ENCODE results near the gene SMARCD2. TPM values are rescaled to one million over a fixed set of nuclear protein-coding genes. Genes with fewer than 3 reads are reported as not detected.
A peak's percentile ranks its signal among the peaks of the same experiment; 100 is the strongest.

The SMARCD2 gene
- total RNA-seq, 2 experiments from 2014 or later, result 102 to 111 TPM

- Mint-ChIP-seq H3K9me3 (no peaks in the 10 kb centered on the region), H3K4me1 (ENCODE audit: low read depth) (peaks cover 48% of the 10 kb centered on the region), H3K4me3 (no peak overlapping the region), H3K27ac (peak overlapping the region; percentile 56), H3K27me3 (no peaks in the 10 kb centered on the region), H3K36me3 (ENCODE audit: low read depth) (peaks cover 50% of the 10 kb centered on the region)
- Histone ChIP-seq H3K36me3 (ENCODE audit: insufficient read depth, low read length) (peaks cover 62% of the 10 kb centered on the region), H3K9me3 (ENCODE audit: control insufficient read depth in 1 of 2, insufficient read depth in 1 of 2, low read length in 2 of 2) (no peaks in the 10 kb centered on the region), H3K4me1 (ENCODE audit: insufficient read depth, low read length) (peaks cover 73% of the 10 kb centered on the region), H3K4me3 (ENCODE audit: low read length) (no peak overlapping the region), H3K27me3 (ENCODE audit: control insufficient read depth in 1 of 2, insufficient read depth in 2 of 2, low read length in 2 of 2) (no peaks in the 10 kb centered on the region), H3K27ac (ENCODE audit: low read depth in 1 of 2, low read length in 2 of 2) (peak overlapping the region in 1 of 2 donors; percentile 3)
- ChIA-PET CTCF (no interaction called here), POLR2A (interaction anchor here (1.7 to 6.3 kb wide), 2 partner anchors 6 to 11 kb away, joined by 6 to 86 read pairs; partner anchors contain the start of genes FTSJ3 and PSMC5)
- DNase-seq (no peak), ATAC-seq (ENCODE audit: poor library complexity) (no peak)
- no peak for TF ChIP-seq CTCF (IDR thresholded peaks at IDR 0.05)
- intact Hi-C loops (cut with DNase I, micrococcal nuclease), result loop anchor here in 1 of 2 experiments (10.0 kb wide), 1 partner anchor 413 kb away; no protein-coding TSS in a partner anchor
These were observed 5.0 kb downstream of the SMARCD2 start for GRCh38 chr17:63837480-63837879.

- Mint-ChIP-seq H3K27ac (peak overlapping the region; percentile 56), H3K4me3 (peak overlapping the region; percentile 30), H3K4me1 (ENCODE audit: low read depth) (peaks cover 55% of the 10 kb centered on the region), H3K36me3 (ENCODE audit: low read depth) (peaks cover 57% of the 10 kb centered on the region), H3K9me3 (no peaks in the 10 kb centered on the region), H3K27me3 (no peaks in the 10 kb centered on the region)
- intact Hi-C loops (cut with DNase I, micrococcal nuclease), result loop anchor here in 1 of 2 experiments (10.0 kb wide), 1 partner anchor 412 kb away; no protein-coding TSS in a partner anchor
- Histone ChIP-seq H3K4me1 (ENCODE audit: insufficient read depth, low read length) (peaks cover 76% of the 10 kb centered on the region), H3K27me3 (ENCODE audit: control insufficient read depth in 1 of 2, insufficient read depth in 2 of 2, low read length in 2 of 2) (no peaks in the 10 kb centered on the region), H3K9me3 (ENCODE audit: control insufficient read depth in 1 of 2, insufficient read depth in 1 of 2, low read length in 2 of 2) (no peaks in the 10 kb centered on the region), H3K4me3 (ENCODE audit: low read length) (no peak overlapping the region), H3K27ac (ENCODE audit: low read depth in 1 of 2, low read length in 2 of 2) (no peak overlapping the region), H3K36me3 (ENCODE audit: insufficient read depth, low read length) (peaks cover 69% of the 10 kb centered on the region)
- DNase-seq (no peak), ATAC-seq (ENCODE audit: poor library complexity) (no peak)
- no peak for TF ChIP-seq CTCF (IDR thresholded peaks at IDR 0.05)
- ChIA-PET POLR2A (no interaction called here), CTCF (no interaction called here)
These were observed 5.7 kb downstream of the SMARCD2 start for GRCh38 chr17:63836811-63837210.

GRCh38 chr17:63835167-63835720, 7.2 kb downstream of the SMARCD2 start:
- peaks cover 57% of the 10 kb centered on the region for H3K4me1 Mint-ChIP-seq (ENCODE audit: low read depth)
- no peaks in the 10 kb centered on the region for H3K27me3 Mint-ChIP-seq
- intact Hi-C loops (cut with DNase I, micrococcal nuclease), result loop anchor here in 1 of 2 experiments (10.0 kb wide), 1 partner anchor 410 kb away; no protein-coding TSS in a partner anchor
- no peak for ATAC-seq (ENCODE audit: poor library complexity)
- Histone ChIP-seq H3K4me1 (ENCODE audit: insufficient read depth, low read length) (peaks cover 76% of the 10 kb centered on the region), H3K9me3 (ENCODE audit: control insufficient read depth in 1 of 2, insufficient read depth in 1 of 2, low read length in 2 of 2) (no peaks in the 10 kb centered on the region), H3K27me3 (ENCODE audit: control insufficient read depth in 1 of 2, insufficient read depth in 2 of 2, low read length in 2 of 2) (no peaks in the 10 kb centered on the region), H3K27ac (ENCODE audit: low read depth in 1 of 2, low read length in 2 of 2) (no peak overlapping the region), H3K36me3 (ENCODE audit: insufficient read depth, low read length) (peaks cover 84% of the 10 kb centered on the region), H3K4me3 (ENCODE audit: low read length) (no peak overlapping the region)
- peak; percentile 19 for TF ChIP-seq CTCF (IDR thresholded peaks at IDR 0.05)
- CTCF ChIA-PET, result interaction anchor here (1.0 to 1.3 kb wide), 2 partner anchors 9 to 14 kb away, joined by 3 read pairs; no protein-coding TSS in a partner anchor
- no peaks in the 10 kb centered on the region for H3K9me3 Mint-ChIP-seq
- peak overlapping the region; percentile 54 for H3K4me3 Mint-ChIP-seq
- POLR2A ChIA-PET, result interaction anchor here (1.1 to 3.0 kb wide), 4 partner anchors 62 to 142 kb away, joined by 3 to 16 read pairs (median 7); partner anchors contain the start of genes CCDC47 and DDX42
- H3K36me3 Mint-ChIP-seq (ENCODE audit: low read depth), result peaks cover 73% of the 10 kb centered on the region
- DNase-seq, result peak in 1 of 14 experiments; percentile 20
- H3K27ac Mint-ChIP-seq, result peak overlapping the region; percentile 45

Data from CD4-positive, alpha-beta T cell (primary cell).